PC-3 (cell line): ENCODE results near the gene TGFBI.

Experiments
- EZH2 ChIP-seq: fragments of 300-600 bp; sonication (generic); IDR thresholded peaks from one replicate; pipeline ENCODE4 v1.6.1; 2017; ENCODE audit warnings: antibody characterized with exemption, mild to moderate bottlenecking, low read length; ENCODE audit not compliant: unreplicated experiment
- TF ChIP-seq, protein P1 (sequence below): fragments of 300-600 bp; sonication (generic); conservative IDR thresholded peaks from 2 replicates; pipeline ENCODE4 v1.5.1; 2017; ENCODE audit warnings: antibody characterized with exemption, low read depth, mild to moderate bottlenecking, low read length

DNA sequence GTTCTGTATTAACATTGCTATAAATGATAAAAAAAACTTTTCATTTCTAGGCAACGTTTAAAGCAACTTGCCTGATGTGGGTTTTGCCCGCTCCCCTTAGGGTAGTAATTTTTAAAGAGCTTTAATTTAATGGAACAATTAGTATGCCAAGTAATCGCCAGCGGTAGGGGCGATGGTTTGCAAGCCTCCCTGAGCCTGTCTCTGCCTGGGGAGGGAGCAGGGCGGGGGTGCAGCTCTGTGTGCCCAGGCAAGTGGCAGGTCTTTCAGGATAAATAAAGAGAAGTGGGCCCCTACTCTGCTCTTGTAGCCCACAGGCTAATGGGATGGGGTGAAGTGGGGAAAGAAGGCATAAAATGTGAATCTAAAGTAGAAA is 13.8 kb upstream of the TGFBI start:
- TF ChIP-seq, protein P1, sequence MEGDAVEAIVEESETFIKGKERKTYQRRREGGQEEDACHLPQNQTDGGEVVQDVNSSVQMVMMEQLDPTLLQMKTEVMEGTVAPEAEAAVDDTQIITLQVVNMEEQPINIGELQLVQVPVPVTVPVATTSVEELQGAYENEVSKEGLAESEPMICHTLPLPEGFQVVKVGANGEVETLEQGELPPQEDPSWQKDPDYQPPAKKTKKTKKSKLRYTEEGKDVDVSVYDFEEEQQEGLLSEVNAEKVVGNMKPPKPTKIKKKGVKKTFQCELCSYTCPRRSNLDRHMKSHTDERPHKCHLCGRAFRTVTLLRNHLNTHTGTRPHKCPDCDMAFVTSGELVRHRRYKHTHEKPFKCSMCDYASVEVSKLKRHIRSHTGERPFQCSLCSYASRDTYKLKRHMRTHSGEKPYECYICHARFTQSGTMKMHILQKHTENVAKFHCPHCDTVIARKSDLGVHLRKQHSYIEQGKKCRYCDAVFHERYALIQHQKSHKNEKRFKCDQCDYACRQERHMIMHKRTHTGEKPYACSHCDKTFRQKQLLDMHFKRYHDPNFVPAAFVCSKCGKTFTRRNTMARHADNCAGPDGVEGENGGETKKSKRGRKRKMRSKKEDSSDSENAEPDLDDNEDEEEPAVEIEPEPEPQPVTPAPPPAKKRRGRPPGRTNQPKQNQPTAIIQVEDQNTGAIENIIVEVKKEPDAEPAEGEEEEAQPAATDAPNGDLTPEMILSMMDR: no peak
- TF ChIP-seq EZH2: no peak
